Endodermal cell (in vitro differentiated cells): Measurements from ENCODE around the gene TFEB. TPM values are rescaled to one million over a fixed set of nuclear protein-coding genes. Genes with fewer than 3 reads are reported as not detected.

ENCODE experiments used
- DNase-seq: peaks from one replicate; pipeline ENCODE4 v3.0.0-alpha.2; 2017
- H3K27ac ChIP-seq: 2 replicates; pipeline ENCODE4 v1.5.1; 2013; ENCODE audit warnings: mild to moderate bottlenecking, low read depth, low read length, moderate library complexity
- H3K27me3 ChIP-seq: 2 replicates; pipeline ENCODE4 v1.6.1; 2013; ENCODE audit warnings: mild to moderate bottlenecking, low read length, moderate library complexity; ENCODE audit not compliant: insufficient read depth, control insufficient read depth, poor library complexity, severe bottlenecking
- H3K36me3 ChIP-seq: 2 replicates; pipeline ENCODE4 v1.7.0; 2013; ENCODE audit warnings: mild to moderate bottlenecking, low read length, moderate library complexity; ENCODE audit not compliant: control insufficient read depth, insufficient read depth
- H3K4me1 ChIP-seq: one replicate; pipeline ENCODE4 v1.7.0; 2013; ENCODE audit warnings: low read length; ENCODE audit not compliant: control insufficient read depth, insufficient read depth
- H3K4me3 ChIP-seq: 2 replicates; pipeline ENCODE4 v1.5.1; 2013; ENCODE audit warnings: mild to moderate bottlenecking, low read length, moderate library complexity
- H3K9ac ChIP-seq: 2 replicates; pipeline ENCODE4 v1.6.1; 2013; ENCODE audit warnings: mild to moderate bottlenecking, low read length, moderate library complexity; ENCODE audit not compliant: poor library complexity, severe bottlenecking; ENCODE audit errors: extremely low read depth
- H3K9me3 ChIP-seq: 2 replicates; pipeline ENCODE4 v1.6.1; 2013; ENCODE audit warnings: mild to moderate bottlenecking, low read length, moderate library complexity; ENCODE audit not compliant: control insufficient read depth
- H3K27ac Mint-ChIP-seq: 2 replicates; pipeline ENCODE4 v1.8.0; 2020; ENCODE audit warnings: mixed read lengths
- H3K27me3 Mint-ChIP-seq: 2 replicates; pipeline ENCODE4 v1.8.0; 2021; ENCODE audit warnings: mild to moderate bottlenecking, mixed read lengths; ENCODE audit not compliant: insufficient read depth
- H3K36me3 Mint-ChIP-seq: 2 replicates; pipeline ENCODE4 v1.8.0; 2020; ENCODE audit warnings: low read depth, mixed read lengths
- H3K4me1 Mint-ChIP-seq: 2 replicates; pipeline ENCODE4 v1.8.0; 2020; ENCODE audit warnings: mixed read lengths
- H3K4me3 Mint-ChIP-seq: 2 replicates; pipeline ENCODE4 v1.8.0; 2020; ENCODE audit warnings: mild to moderate bottlenecking, moderate library complexity, mixed read lengths
- H3K9me3 Mint-ChIP-seq: 2 replicates; pipeline ENCODE4 v1.8.0; 2020; ENCODE audit warnings: mild to moderate bottlenecking, mixed read lengths
- CTCF ChIP-seq: fragments of 200-600 bp; sonication (generic); conservative IDR thresholded peaks from 2 replicates; pipeline ENCODE4 v1.5.0; 2021; ENCODE audit warnings: antibody characterized with exemption, mild to moderate bottlenecking
- WGBS, 2 experiments: methylation state at CpG; one replicate each; pipeline versions ENCODE4 v1.1.5 to v1.1.7; 2013; ENCODE audit warnings: missing lambda C conversion rate in 2 of 2, mixed read lengths in 1 of 2; ENCODE audit not compliant: insufficient coverage in 1 of 2, insufficient read length in 1 of 2; 5-methylcytosine and 5-hydroxymethylcytosine counted together
- total RNA-seq, 2 donors: library from RNA; stranded (reverse); fragmentation: NEBNext Ultra II Directional in 1 of 2; extraction: Animal tissue kit (Norgen Biotek cat#: 25700) in 1 of 2; gene quantifications; 2 replicates in 1 of 2; 3 replicates in 1 of 2; pipeline ENCODE4 v1.2.1, GENCODE V29; 2021

Gene TFEB
- total RNA-seq, 2 donors from 2014 or later = 0.24 TPM; not detected in 1

- Mint-ChIP-seq H3K4me3 (no peak overlapping the region), H3K27ac (no peak overlapping the region), H3K27me3 (peaks cover 9% of the 10 kb centered on the region), H3K9me3 (no peaks in the 10 kb centered on the region), H3K4me1 (no peaks in the 10 kb centered on the region), H3K36me3 (no peaks in the 10 kb centered on the region)
- WGBS, 2 experiments = 82 to 86% methylated on average over 4 of the region's 4 CpGs
- H3K9me3 ChIP-seq = no peaks in the 10 kb centered on the region
- no peaks in the 10 kb centered on the region for H3K36me3 ChIP-seq
- no peak for DNase-seq
- H3K27me3 ChIP-seq = peaks cover 7% of the 10 kb centered on the region
- no peak for TF ChIP-seq CTCF
- H3K4me3 ChIP-seq = no peak overlapping the region
- H3K4me1 ChIP-seq = peaks cover 7% of the 10 kb centered on the region
- no peak overlapping the region for H3K9ac ChIP-seq
- H3K27ac ChIP-seq = no peak overlapping the region
These were observed 20.5 kb upstream of the TFEB start for GRCh38 chr6:41755895-41756294.

DNA sequence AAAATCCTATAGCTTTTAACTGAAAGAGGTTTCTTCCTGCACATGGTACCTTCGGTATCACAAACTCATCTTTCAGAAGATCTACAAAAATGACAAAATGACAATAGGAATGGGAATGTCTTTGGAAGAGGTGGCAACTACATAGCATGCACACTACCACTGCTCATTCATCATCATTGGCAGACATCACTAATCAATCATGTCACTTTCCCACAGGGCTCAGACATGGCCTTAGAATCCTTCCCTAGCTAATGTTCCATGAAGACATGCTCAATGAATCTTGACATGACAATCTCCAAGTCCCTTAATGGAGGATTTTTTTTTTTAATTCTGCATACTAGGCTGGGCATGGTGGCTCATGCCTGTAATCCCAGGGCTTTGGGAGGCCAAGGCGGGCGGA, 15.0 kb upstream of the TFEB start:
- H3K36me3 Mint-ChIP-seq = no peaks in the 10 kb centered on the region
- WGBS, 2 experiments = 80 to 99% methylated on average over 1 to 3 of the region's 3 CpGs
- TF ChIP-seq CTCF = no peak

GRCh38 chr6:41748542-41748941, 13.1 kb upstream of the TFEB start:
- no peaks in the 10 kb centered on the region for H3K4me1 Mint-ChIP-seq
- H3K27me3 ChIP-seq = peaks cover 4% of the 10 kb centered on the region
- no peak overlapping the region for H3K27ac Mint-ChIP-seq
- no peaks in the 10 kb centered on the region for H3K4me1 ChIP-seq
- no peak for DNase-seq
- no peak overlapping the region for H3K27ac ChIP-seq
- H3K27me3 Mint-ChIP-seq = peaks cover 6% of the 10 kb centered on the region
- no peak overlapping the region for H3K9ac ChIP-seq
- 90 to 96% methylated on average over 3 of the region's 3 CpGs for WGBS, 2 experiments
- no peak overlapping the region for H3K4me3 ChIP-seq
- TF ChIP-seq CTCF = no peak
- H3K9me3 Mint-ChIP-seq = no peaks in the 10 kb centered on the region
- no peaks in the 10 kb centered on the region for H3K36me3 Mint-ChIP-seq
- H3K9me3 ChIP-seq = no peaks in the 10 kb centered on the region
- no peaks in the 10 kb centered on the region for H3K36me3 ChIP-seq
- no peak overlapping the region for H3K4me3 Mint-ChIP-seq

More for the DNA sequence above, 15.0 kb upstream of the TFEB start:
- H3K27me3 ChIP-seq = peaks cover 7% of the 10 kb centered on the region
- no peaks in the 10 kb centered on the region for H3K4me1 ChIP-seq
- no peak overlapping the region for H3K4me3 Mint-ChIP-seq
- no peaks in the 10 kb centered on the region for H3K9me3 Mint-ChIP-seq
- H3K36me3 ChIP-seq = no peaks in the 10 kb centered on the region
- DNase-seq = no peak
- H3K4me3 ChIP-seq = no peak overlapping the region
- no peaks in the 10 kb centered on the region for H3K9me3 ChIP-seq
- no peak overlapping the region for H3K9ac ChIP-seq
- H3K27me3 Mint-ChIP-seq = peaks cover 12% of the 10 kb centered on the region
- no peak overlapping the region for H3K27ac ChIP-seq
- no peaks in the 10 kb centered on the region for H3K4me1 Mint-ChIP-seq
- no peak overlapping the region for H3K27ac Mint-ChIP-seq
